Medulla oblongata (tissue), 1 donor: Measurements from ENCODE around the gene DICER1.

ENCODE experiments used
- DNase-seq: peaks from one replicate; pipeline ENCODE4 v3.0.0-alpha.2; 2015; ENCODE audit errors: extremely low spot score

Gene DICER1

DNA sequence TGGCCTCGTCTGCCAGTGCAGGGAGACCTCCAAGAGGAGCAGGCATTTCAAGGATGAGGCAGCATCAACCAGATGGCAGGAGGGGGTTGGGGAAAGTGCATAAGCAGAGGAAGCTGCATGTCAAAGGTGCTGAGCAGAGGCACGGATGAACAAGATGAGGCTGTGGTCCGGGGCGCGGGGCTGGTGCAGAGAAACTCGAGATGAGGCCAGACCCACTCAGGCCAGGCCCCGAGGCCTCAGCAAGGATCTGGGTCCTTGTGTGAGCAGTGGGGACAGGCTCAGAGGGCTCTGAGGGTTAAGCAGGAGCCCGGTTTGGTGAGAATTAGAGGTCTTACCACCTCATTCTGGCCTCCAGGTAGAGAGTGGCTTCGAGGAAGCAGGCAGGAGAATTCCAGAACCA is 98.8 kb downstream of the DICER1 start:
- DNase-seq, result no peak

DNA sequence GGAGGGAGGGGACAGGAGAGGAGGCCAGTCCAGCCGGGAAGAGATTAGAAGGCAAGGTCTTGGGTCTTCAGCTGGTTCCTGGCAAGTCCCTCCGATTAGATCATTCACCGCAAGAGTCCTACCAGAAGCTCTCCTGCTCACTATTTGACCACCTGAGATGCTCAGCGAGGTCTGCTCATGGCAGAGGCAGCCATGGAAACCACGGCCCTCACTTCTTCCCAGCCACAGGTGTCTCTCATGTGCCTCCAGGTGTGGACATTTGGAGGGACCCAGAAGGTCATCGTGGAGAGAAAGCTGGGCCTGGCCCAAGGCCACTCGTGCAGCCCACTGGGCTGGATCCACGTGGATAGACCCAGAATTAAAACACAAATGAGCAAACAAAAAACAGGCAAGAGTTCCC is 99.5 kb downstream of the DICER1 start:
- no peak for DNase-seq

DNA sequence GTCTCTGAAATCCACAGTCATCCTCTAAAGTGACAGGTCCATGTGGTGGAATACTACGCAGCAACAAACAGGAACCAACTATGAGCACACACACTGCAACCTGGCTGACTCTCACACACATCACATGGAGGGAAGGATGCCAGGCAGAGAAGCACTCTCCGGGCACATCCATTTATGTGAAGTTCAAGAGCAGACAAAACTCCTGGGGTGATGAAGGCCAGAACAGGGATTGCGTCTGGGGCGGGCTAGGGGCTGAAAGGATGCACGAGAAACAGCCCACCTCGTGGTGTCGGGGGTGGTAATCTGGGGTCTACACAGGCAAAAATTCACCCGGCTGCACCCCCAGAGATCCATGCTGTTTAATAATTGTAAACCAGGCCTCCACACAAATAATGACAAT is 100.2 kb downstream of the DICER1 start:
- DNase-seq, result no peak

- DNase-seq, result no peak
These were observed 100.9 kb downstream of the DICER1 start for GRCh38 chr14:95056476-95056875.

DNA sequence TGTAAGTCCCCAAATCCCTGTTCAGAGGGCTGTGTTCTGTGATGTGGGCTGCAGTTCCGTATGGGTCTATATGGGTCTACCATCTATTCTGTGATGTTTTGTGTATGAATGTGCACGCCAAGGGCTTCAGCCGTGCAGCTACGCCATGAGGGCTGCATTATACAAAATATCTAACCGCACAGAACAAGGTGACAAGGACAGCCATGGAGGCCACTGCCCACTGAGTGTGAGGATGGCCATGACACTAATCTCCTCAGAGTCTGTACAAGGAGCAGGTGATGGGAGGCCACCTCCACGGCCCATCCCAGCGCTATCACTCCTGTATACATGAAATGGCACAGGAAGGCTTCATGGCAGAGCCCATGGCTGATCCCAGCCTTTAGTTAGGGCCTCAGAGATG is 102.0 kb downstream of the DICER1 start:
- no peak for DNase-seq

- DNase-seq, result no peak
These were observed 102.7 kb downstream of the DICER1 start for GRCh38 chr14:95054346-95055280.

GRCh38 chr14:95052016-95052585 is 105.2 kb downstream of the DICER1 start:
- DNase-seq, result no peak

DNA sequence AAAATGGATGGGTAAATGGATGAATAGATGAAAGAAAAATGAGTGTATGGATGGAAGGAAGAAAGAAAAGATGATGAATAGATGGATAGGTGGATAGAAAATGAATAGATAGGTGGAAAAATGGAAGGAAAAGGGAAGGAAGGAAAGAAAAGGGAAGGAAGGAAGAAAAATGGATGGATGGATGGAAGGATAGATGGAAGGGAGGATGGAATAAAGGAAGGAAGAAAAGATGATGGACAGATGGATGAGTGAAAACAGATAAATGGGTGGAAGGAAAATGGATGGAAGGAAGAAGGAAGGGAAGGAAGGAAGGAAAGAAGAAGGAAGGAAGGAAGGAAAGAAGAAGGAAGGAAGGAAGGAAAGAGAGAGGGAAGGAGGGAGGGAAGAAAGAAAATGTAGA is 107.4 kb downstream of the DICER1 start:
- no peak for DNase-seq

DNA sequence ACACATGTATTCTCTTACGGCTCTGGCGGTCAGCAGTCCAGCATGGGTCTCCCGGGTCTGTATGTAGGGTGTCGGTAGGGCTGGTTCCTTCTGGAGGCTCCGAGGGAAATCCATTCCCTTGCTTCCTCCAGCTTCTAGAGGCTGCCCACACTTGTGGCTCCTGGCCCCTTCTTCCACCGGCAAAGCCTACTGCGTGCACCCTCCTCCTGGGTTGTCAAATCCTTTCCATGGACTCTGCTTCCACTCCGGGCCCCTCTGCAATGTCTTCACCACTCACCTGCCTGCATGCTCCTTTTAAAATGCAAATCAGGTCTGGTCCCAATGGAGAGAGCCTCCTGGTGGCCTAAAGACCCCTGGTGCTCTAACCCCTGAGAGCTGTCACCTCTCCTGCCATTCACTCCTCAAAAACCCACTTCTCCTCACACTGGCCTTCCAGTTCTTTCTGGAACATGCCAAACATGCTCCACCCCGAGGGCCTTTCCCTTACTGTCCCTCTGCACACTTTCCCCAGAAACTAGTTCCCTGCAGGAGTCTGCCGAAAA is 108.5 kb downstream of the DICER1 start:
- no peak for DNase-seq

GRCh38 chr14:95047754-95048153 is 109.6 kb downstream of the DICER1 start:
- DNase-seq, result no peak

DNA sequence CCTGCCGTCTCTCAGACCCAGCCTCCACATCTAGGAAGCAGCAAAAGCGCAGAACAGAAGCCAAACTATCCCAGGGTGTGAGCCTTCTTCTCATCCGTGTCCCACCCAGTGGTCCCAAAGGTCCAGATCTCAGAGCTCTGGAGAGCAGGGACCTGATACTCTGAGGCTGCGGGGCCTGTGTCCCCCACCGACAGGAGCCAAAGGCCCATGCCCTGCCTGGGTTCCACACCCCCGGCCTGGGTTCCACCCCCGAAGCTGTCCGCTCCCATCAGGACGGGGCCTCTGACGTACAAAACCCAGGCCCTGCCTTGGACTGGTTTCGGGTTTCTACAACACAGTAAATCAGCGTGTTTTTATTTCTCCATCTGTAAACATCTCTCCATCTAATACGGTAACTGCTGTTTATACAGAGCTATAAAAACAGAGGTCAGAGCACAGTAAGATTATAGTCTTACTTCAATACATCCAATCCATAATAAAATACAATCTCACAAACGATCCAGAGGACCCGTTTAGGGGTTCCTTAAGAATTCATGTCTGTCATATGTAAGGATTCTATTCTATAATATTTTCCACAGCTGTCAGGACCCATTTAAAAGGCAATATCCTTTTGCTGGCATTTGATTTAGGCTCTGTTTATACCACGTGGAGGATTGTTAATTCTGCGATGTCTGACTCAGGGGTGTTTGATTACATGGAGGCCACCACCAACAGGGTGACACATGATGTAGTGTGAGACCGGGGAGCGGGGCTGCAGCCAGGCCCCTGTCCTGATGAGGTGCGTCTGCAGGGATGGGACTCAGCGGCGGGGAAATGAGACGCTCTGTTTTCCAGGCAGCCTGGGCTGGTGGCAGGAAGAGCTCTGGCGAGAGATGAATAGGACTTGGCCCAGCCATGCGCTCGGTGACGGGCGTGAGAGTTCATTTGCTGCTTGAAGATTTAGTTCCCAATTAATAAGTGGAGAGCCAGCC is 110.3 kb downstream of the DICER1 start:
- no peak for DNase-seq

GRCh38 chr14:95045836-95046430 is 111.4 kb downstream of the DICER1 start:
- no peak for DNase-seq

- DNase-seq, result no peak
These were observed 112.1 kb downstream of the DICER1 start for GRCh38 chr14:95045106-95045701.

- DNase-seq, result no peak
These were observed 112.7 kb downstream of the DICER1 start for GRCh38 chr14:95044463-95045105.

- no peak for DNase-seq
These were observed 113.4 kb downstream of the DICER1 start for GRCh38 chr14:95043732-95044462.

GRCh38 chr14:95043314-95043713 is 114.0 kb downstream of the DICER1 start:
- DNase-seq, result no peak

GRCh38 chr14:95041477-95042020 is 115.8 kb downstream of the DICER1 start:
- no peak for DNase-seq

GRCh38 chr14:95040708-95041476 is 116.4 kb downstream of the DICER1 start:
- no peak for DNase-seq

- no peak for DNase-seq
These were observed 117.4 kb downstream of the DICER1 start for GRCh38 chr14:95039993-95040348.
